Measurements from ENCODE around the gene TP63.

The TP63 gene

GRCh38 chr3:189756582-189757078, 125.4 kb downstream of the TP63 start:
- no peak for DNase-seq
- no peaks in the 10 kb centered on the region for H3K9me3 ChIP-seq (ENCODE audit: control insufficient read depth, low read length)
- H3K36me3 ChIP-seq (ENCODE audit: control insufficient read depth, insufficient read depth, low read length): no peaks in the 10 kb centered on the region
- H3K27ac ChIP-seq (ENCODE audit: insufficient read depth, low read length, poor library complexity, severe bottlenecking): no peak overlapping the region
- no peaks in the 10 kb centered on the region for H3K4me1 ChIP-seq (ENCODE audit: control insufficient read depth, insufficient read depth, low read length, poor library complexity, severe bottlenecking)
- no peaks in the 10 kb centered on the region for H3K27me3 ChIP-seq (replicated peaks; ENCODE audit: control insufficient read depth, insufficient read depth, low read length, poor library complexity, severe bottlenecking)
- H3K4me3 ChIP-seq (ENCODE audit: insufficient read depth, low read depth, low read length, poor library complexity, severe bottlenecking): no peak overlapping the region

GRCh38 chr3:189758186-189758585, 127.0 kb downstream of the TP63 start:
- no peak overlapping the region for H3K4me3 ChIP-seq (ENCODE audit: insufficient read depth, low read depth, low read length, poor library complexity, severe bottlenecking)
- H3K36me3 ChIP-seq (ENCODE audit: control insufficient read depth, insufficient read depth, low read length): no peaks in the 10 kb centered on the region
- no peak for DNase-seq
- no peaks in the 10 kb centered on the region for H3K9me3 ChIP-seq (ENCODE audit: control insufficient read depth, low read length)
- H3K27ac ChIP-seq (ENCODE audit: insufficient read depth, low read length, poor library complexity, severe bottlenecking): no peak overlapping the region
- no peaks in the 10 kb centered on the region for H3K4me1 ChIP-seq (ENCODE audit: control insufficient read depth, insufficient read depth, low read length, poor library complexity, severe bottlenecking)
- H3K27me3 ChIP-seq (replicated peaks; ENCODE audit: control insufficient read depth, insufficient read depth, low read length, poor library complexity, severe bottlenecking): no peaks in the 10 kb centered on the region

- Histone ChIP-seq H3K9me3 (ENCODE audit: control insufficient read depth, low read length) (no peaks in the 10 kb centered on the region), H3K4me3 (ENCODE audit: insufficient read depth, low read depth, low read length, poor library complexity, severe bottlenecking) (no peak overlapping the region), H3K27ac (ENCODE audit: insufficient read depth, low read length, poor library complexity, severe bottlenecking) (no peak overlapping the region), H3K4me1 (ENCODE audit: control insufficient read depth, insufficient read depth, low read length, poor library complexity, severe bottlenecking) (no peaks in the 10 kb centered on the region), H3K27me3 (replicated peaks; ENCODE audit: control insufficient read depth, insufficient read depth, low read length, poor library complexity, severe bottlenecking) (no peaks in the 10 kb centered on the region), H3K36me3 (ENCODE audit: control insufficient read depth, insufficient read depth, low read length) (no peaks in the 10 kb centered on the region)
- no peak for DNase-seq
Measured at GRCh38 chr3:189766416-189766815, 135.2 kb downstream of the TP63 start.

GRCh38 chr3:189771842-189772450, 140.8 kb downstream of the TP63 start:
- Histone ChIP-seq H3K4me3 (ENCODE audit: insufficient read depth, low read depth, low read length, poor library complexity, severe bottlenecking) (no peak overlapping the region), H3K27me3 (replicated peaks; ENCODE audit: control insufficient read depth, insufficient read depth, low read length, poor library complexity, severe bottlenecking) (no peaks in the 10 kb centered on the region), H3K9me3 (ENCODE audit: control insufficient read depth, low read length) (no peaks in the 10 kb centered on the region), H3K27ac (ENCODE audit: insufficient read depth, low read length, poor library complexity, severe bottlenecking) (no peak overlapping the region), H3K4me1 (ENCODE audit: control insufficient read depth, insufficient read depth, low read length, poor library complexity, severe bottlenecking) (no peaks in the 10 kb centered on the region), H3K36me3 (ENCODE audit: control insufficient read depth, insufficient read depth, low read length) (no peaks in the 10 kb centered on the region)
- DNase-seq: no peak

GRCh38 chr3:189772584-189772983, 141.4 kb downstream of the TP63 start:
- no peak for DNase-seq
- Histone ChIP-seq H3K27ac (ENCODE audit: insufficient read depth, low read length, poor library complexity, severe bottlenecking) (no peak overlapping the region), H3K9me3 (ENCODE audit: control insufficient read depth, low read length) (no peaks in the 10 kb centered on the region), H3K27me3 (replicated peaks; ENCODE audit: control insufficient read depth, insufficient read depth, low read length, poor library complexity, severe bottlenecking) (no peaks in the 10 kb centered on the region), H3K36me3 (ENCODE audit: control insufficient read depth, insufficient read depth, low read length) (no peaks in the 10 kb centered on the region), H3K4me1 (ENCODE audit: control insufficient read depth, insufficient read depth, low read length, poor library complexity, severe bottlenecking) (no peaks in the 10 kb centered on the region), H3K4me3 (ENCODE audit: insufficient read depth, low read depth, low read length, poor library complexity, severe bottlenecking) (no peak overlapping the region)

GRCh38 chr3:189773056-189773455, 141.9 kb downstream of the TP63 start:
- DNase-seq: no peak
- Histone ChIP-seq H3K36me3 (ENCODE audit: control insufficient read depth, insufficient read depth, low read length) (no peaks in the 10 kb centered on the region), H3K9me3 (ENCODE audit: control insufficient read depth, low read length) (no peaks in the 10 kb centered on the region), H3K4me1 (ENCODE audit: control insufficient read depth, insufficient read depth, low read length, poor library complexity, severe bottlenecking) (no peaks in the 10 kb centered on the region), H3K27me3 (replicated peaks; ENCODE audit: control insufficient read depth, insufficient read depth, low read length, poor library complexity, severe bottlenecking) (no peaks in the 10 kb centered on the region), H3K27ac (ENCODE audit: insufficient read depth, low read length, poor library complexity, severe bottlenecking) (no peak overlapping the region), H3K4me3 (ENCODE audit: insufficient read depth, low read depth, low read length, poor library complexity, severe bottlenecking) (no peak overlapping the region)

GRCh38 chr3:189776149-189776824, 145.1 kb downstream of the TP63 start:
- Histone ChIP-seq H3K9me3 (ENCODE audit: control insufficient read depth, low read length) (no peaks in the 10 kb centered on the region), H3K4me3 (ENCODE audit: insufficient read depth, low read depth, low read length, poor library complexity, severe bottlenecking) (no peak overlapping the region), H3K36me3 (ENCODE audit: control insufficient read depth, insufficient read depth, low read length) (no peaks in the 10 kb centered on the region), H3K27ac (ENCODE audit: insufficient read depth, low read length, poor library complexity, severe bottlenecking) (no peak overlapping the region), H3K4me1 (ENCODE audit: control insufficient read depth, insufficient read depth, low read length, poor library complexity, severe bottlenecking) (no peaks in the 10 kb centered on the region), H3K27me3 (replicated peaks; ENCODE audit: control insufficient read depth, insufficient read depth, low read length, poor library complexity, severe bottlenecking) (no peaks in the 10 kb centered on the region)
- no peak for DNase-seq

GRCh38 chr3:189778340-189778950, 147.3 kb downstream of the TP63 start:
- no peaks in the 10 kb centered on the region for H3K9me3 ChIP-seq (ENCODE audit: control insufficient read depth, low read length)
- H3K4me1 ChIP-seq (ENCODE audit: control insufficient read depth, insufficient read depth, low read length, poor library complexity, severe bottlenecking): no peaks in the 10 kb centered on the region
- no peak overlapping the region for H3K4me3 ChIP-seq (ENCODE audit: insufficient read depth, low read depth, low read length, poor library complexity, severe bottlenecking)
- DNase-seq: no peak
- H3K27me3 ChIP-seq (replicated peaks; ENCODE audit: control insufficient read depth, insufficient read depth, low read length, poor library complexity, severe bottlenecking): no peaks in the 10 kb centered on the region
- no peak overlapping the region for H3K27ac ChIP-seq (ENCODE audit: insufficient read depth, low read length, poor library complexity, severe bottlenecking)
- H3K36me3 ChIP-seq (ENCODE audit: control insufficient read depth, insufficient read depth, low read length): no peaks in the 10 kb centered on the region

GRCh38 chr3:189779166-189779565, 148.0 kb downstream of the TP63 start:
- no peak for DNase-seq
- Histone ChIP-seq H3K4me3 (ENCODE audit: insufficient read depth, low read depth, low read length, poor library complexity, severe bottlenecking) (no peak overlapping the region), H3K36me3 (ENCODE audit: control insufficient read depth, insufficient read depth, low read length) (no peaks in the 10 kb centered on the region), H3K9me3 (ENCODE audit: control insufficient read depth, low read length) (no peaks in the 10 kb centered on the region), H3K27ac (ENCODE audit: insufficient read depth, low read length, poor library complexity, severe bottlenecking) (no peak overlapping the region), H3K27me3 (replicated peaks; ENCODE audit: control insufficient read depth, insufficient read depth, low read length, poor library complexity, severe bottlenecking) (no peaks in the 10 kb centered on the region), H3K4me1 (ENCODE audit: control insufficient read depth, insufficient read depth, low read length, poor library complexity, severe bottlenecking) (no peaks in the 10 kb centered on the region)

- Histone ChIP-seq H3K36me3 (ENCODE audit: control insufficient read depth, insufficient read depth, low read length) (no peaks in the 10 kb centered on the region), H3K9me3 (ENCODE audit: control insufficient read depth, low read length) (no peaks in the 10 kb centered on the region), H3K27me3 (replicated peaks; ENCODE audit: control insufficient read depth, insufficient read depth, low read length, poor library complexity, severe bottlenecking) (no peaks in the 10 kb centered on the region), H3K4me1 (ENCODE audit: control insufficient read depth, insufficient read depth, low read length, poor library complexity, severe bottlenecking) (no peaks in the 10 kb centered on the region), H3K27ac (ENCODE audit: insufficient read depth, low read length, poor library complexity, severe bottlenecking) (no peak overlapping the region), H3K4me3 (ENCODE audit: insufficient read depth, low read depth, low read length, poor library complexity, severe bottlenecking) (no peak overlapping the region)
- DNase-seq: no peak
Measured at GRCh38 chr3:189780546-189781270, 149.5 kb downstream of the TP63 start.
